ENCODE results near the gene MAML3.

DNA sequence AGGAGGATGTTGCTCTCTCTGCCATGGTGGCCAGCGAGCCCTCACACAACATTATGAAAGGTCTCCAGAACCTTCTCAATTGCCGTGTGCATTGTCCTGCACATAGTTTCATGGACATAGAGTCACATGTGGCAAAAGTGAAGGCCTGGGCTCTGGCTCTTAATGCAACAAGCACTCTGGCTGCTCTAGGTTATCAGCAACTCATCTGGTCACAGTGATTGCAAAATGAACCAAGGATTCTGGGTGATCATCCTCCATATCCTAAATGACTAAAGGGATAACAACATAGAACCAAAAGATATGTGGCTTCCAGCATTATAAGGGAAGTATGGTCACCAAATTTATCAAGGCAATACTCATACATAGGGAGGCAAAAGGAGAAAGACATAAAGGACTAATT lies 313.2 kb downstream of the MAML3 start:
- TF ChIP-seq EZH2 (IDR thresholded peaks at IDR 0.05; ENCODE audit: low read length): no peak
- TF ChIP-seq, protein P1, sequence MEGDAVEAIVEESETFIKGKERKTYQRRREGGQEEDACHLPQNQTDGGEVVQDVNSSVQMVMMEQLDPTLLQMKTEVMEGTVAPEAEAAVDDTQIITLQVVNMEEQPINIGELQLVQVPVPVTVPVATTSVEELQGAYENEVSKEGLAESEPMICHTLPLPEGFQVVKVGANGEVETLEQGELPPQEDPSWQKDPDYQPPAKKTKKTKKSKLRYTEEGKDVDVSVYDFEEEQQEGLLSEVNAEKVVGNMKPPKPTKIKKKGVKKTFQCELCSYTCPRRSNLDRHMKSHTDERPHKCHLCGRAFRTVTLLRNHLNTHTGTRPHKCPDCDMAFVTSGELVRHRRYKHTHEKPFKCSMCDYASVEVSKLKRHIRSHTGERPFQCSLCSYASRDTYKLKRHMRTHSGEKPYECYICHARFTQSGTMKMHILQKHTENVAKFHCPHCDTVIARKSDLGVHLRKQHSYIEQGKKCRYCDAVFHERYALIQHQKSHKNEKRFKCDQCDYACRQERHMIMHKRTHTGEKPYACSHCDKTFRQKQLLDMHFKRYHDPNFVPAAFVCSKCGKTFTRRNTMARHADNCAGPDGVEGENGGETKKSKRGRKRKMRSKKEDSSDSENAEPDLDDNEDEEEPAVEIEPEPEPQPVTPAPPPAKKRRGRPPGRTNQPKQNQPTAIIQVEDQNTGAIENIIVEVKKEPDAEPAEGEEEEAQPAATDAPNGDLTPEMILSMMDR (optimal IDR thresholded peaks at IDR 0.05 in 1 of 3, IDR thresholded peaks at IDR 0.05 in 1 of 3, conservative IDR thresholded peaks at IDR 0.05 in 1 of 3; ENCODE audit: extremely low read depth in 1 of 3, insufficient read depth in 2 of 3, low read length in 3 of 3): no peak
